Measurements from ENCODE around the gene ABCB1.
"Not testable (repeated sequence)": the region's sequence is repeated elsewhere in the genome, so short reads cannot be mapped to it uniquely, and the experiment has no call there.

Gene ABCB1

DNA sequence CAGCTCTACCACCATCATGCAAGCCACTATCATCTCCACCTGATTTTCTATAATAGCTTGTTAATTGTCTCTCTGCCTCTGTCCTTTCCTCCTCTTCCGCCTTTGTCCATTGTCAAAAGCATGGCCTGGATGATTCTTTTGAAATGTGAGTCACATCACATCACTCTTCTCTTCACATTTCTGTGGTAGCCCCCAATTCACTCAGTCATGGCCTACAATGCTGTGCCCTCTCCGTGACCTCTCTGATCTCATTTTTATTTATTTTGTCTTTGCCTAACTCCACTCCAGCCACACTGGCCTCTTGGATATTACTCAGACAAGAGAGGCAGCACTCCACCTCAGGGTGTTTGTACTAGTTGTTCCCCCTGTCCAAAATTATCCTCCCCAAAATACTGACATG lies 120.3 kb downstream of the ABCB1 start:
- peaks cover 0 to 9% (median 0%) of the 10 kb centered on the region in 5 donors for H3K27me3 ChIP-seq (ENCODE audit: control insufficient read depth in 5 of 5, insufficient read depth in 4 of 5, low read length in 5 of 5)
- no peaks in the 10 kb centered on the region for H3K36me3 ChIP-seq (ENCODE audit: control insufficient read depth in 5 of 5, insufficient read depth in 5 of 5, low read length in 5 of 5)
- no peak overlapping the region for H3K27ac ChIP-seq (ENCODE audit: low read depth, low read length)
- H3K4me1 ChIP-seq (ENCODE audit: control insufficient read depth in 5 of 5, insufficient read depth in 5 of 5, low read length in 5 of 5) = peaks cover 0 to 8% (median 5%) of the 10 kb centered on the region in 5 donors
- H3K4me3 ChIP-seq (ENCODE audit: low read depth in 1 of 5, low read length in 5 of 5) = no peak overlapping the region
- H3K9me3 ChIP-seq (ENCODE audit: control insufficient read depth in 5 of 5, low read length in 5 of 5) = no peaks in the 10 kb centered on the region
- no peak overlapping the region for H3K9ac ChIP-seq (ENCODE audit: low read length in 5 of 5)

DNA sequence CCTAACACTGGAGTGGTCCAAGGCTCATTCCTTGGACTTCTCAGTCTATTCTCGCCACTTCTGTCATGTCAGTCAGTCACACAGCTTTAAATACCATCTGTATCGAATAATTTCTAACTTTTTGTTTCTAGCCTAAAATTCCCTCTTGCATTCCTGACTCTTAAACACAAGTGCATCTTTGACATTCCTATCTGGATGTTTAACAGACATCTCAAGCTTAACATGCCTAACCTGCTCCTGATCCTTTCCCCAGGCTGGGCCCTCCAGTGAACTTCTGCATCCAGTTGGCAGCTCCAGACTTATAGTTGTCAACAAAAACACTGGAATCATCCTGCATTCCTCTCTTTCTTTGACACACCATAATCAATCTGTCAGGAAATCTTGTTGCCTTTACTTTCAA lies 120.7 kb downstream of the ABCB1 start:
- no peaks in the 10 kb centered on the region for H3K36me3 ChIP-seq (ENCODE audit: control insufficient read depth in 5 of 5, insufficient read depth in 5 of 5, low read length in 5 of 5)
- H3K4me3 ChIP-seq (ENCODE audit: low read depth in 1 of 5, low read length in 5 of 5) = no peak overlapping the region
- H3K4me1 ChIP-seq (ENCODE audit: control insufficient read depth in 5 of 5, insufficient read depth in 5 of 5, low read length in 5 of 5) = peaks cover 1 to 12% (median 9%) of the 10 kb centered on the region in 5 donors
- no peak overlapping the region for H3K27ac ChIP-seq (ENCODE audit: low read depth, low read length)
- no peak overlapping the region for H3K9ac ChIP-seq (ENCODE audit: low read length in 5 of 5)
- no peaks in the 10 kb centered on the region for H3K9me3 ChIP-seq (ENCODE audit: control insufficient read depth in 5 of 5, low read length in 5 of 5)
- H3K27me3 ChIP-seq (ENCODE audit: control insufficient read depth in 5 of 5, insufficient read depth in 4 of 5, low read length in 5 of 5) = peaks cover 0 to 9% (median 0%) of the 10 kb centered on the region in 5 donors

DNA sequence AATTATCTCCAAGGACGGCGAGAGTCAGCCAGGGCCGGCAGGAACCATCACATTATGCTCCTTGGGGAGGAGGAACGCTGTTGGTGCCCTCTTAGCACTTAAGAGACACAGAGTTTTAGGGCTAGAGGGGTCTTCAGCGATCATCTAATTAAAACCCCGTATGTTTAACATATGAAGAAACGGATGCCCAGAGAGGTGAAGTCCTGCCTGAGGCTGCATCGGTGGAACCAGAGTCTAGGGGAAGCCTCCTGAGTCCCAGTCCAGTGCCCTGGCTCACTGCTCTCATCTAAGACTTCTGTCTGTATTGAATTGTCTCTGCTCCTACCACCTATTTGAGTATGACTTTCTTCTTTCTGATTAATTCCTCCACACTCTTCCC lies 124.5 kb downstream of the ABCB1 start:
- no peak overlapping the region for H3K27ac ChIP-seq (ENCODE audit: low read depth, low read length)
- peaks cover 1 to 20% (median 17%) of the 10 kb centered on the region in 5 donors for H3K4me1 ChIP-seq (ENCODE audit: control insufficient read depth in 5 of 5, insufficient read depth in 5 of 5, low read length in 5 of 5)
- H3K9ac ChIP-seq (ENCODE audit: low read length in 5 of 5) = no peak overlapping the region
- H3K4me3 ChIP-seq (ENCODE audit: low read depth in 1 of 5, low read length in 5 of 5) = peak overlapping the region; percentile 57 to 65 (median 59)
- H3K36me3 ChIP-seq (ENCODE audit: control insufficient read depth in 5 of 5, insufficient read depth in 5 of 5, low read length in 5 of 5) = no peaks in the 10 kb centered on the region
- no peaks in the 10 kb centered on the region for H3K9me3 ChIP-seq (ENCODE audit: control insufficient read depth in 5 of 5, low read length in 5 of 5)
- peaks cover 0 to 9% (median 0%) of the 10 kb centered on the region in 5 donors for H3K27me3 ChIP-seq (ENCODE audit: control insufficient read depth in 5 of 5, insufficient read depth in 4 of 5, low read length in 5 of 5)

DNA sequence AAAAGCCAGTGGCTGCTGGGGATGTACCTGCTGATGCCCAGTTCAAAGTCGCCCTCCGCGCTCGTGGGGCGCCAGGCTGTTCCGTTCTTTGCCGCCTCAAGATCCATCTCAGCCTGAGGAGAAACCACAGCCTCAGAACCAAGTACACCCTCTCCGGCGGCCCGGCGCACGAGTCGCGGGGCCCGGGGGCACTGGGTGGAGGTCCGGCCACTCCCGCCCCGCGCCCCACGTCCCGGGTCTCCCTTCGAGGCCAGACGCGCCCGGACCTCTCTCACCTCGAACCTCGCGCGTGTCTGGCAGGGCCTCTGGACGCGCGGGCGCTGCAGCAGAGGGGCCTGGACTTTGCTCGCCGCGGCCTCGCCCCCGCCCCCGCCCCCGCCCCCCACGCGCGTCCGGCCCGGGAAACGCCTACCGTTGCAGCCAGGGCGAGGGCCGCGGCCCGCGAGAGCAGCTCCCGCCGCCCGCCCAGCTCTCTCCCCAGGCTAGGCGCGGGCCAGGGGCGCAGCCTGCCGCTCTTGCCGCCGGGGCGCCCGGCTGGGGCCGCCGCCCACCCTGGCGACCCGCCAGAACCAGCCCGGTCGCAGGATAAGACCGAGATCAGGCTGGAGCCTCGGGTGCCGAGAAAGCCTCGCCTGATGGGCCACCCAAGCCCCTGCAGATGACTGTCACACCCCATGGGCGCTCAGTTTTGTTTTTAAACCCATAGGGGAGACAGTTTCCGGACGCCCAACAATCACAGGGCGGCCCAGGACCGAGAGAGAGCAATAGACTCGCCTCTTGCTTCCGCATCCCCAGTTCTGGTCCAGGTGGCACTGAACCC lies 125.1 kb downstream of the ABCB1 start, which contains the start of gene ABCB4:
Gene ABCB4 (minus strand): TSS at position 322 of the 820 bp plus-strand sequence. CDS start 215 bp downstream, at position 107.
- Histone ChIP-seq H3K27me3 (ENCODE audit: control insufficient read depth in 5 of 5, insufficient read depth in 4 of 5, low read length in 5 of 5) (peaks cover 0 to 9% (median 0%) of the 10 kb centered on the region in 5 donors), H3K9me3 (ENCODE audit: control insufficient read depth in 5 of 5, low read length in 5 of 5) (no peaks in the 10 kb centered on the region), H3K4me3 (ENCODE audit: low read depth in 1 of 5, low read length in 5 of 5) (peak within 1 kb of the TSS; percentile 57 to 74 (median 67)), H3K36me3 (ENCODE audit: control insufficient read depth in 5 of 5, insufficient read depth in 5 of 5, low read length in 5 of 5) (no peaks in the 10 kb centered on the region), H3K4me1 (ENCODE audit: control insufficient read depth in 5 of 5, insufficient read depth in 5 of 5, low read length in 5 of 5) (peaks cover 1 to 20% (median 17%) of the 10 kb centered on the region in 5 donors), H3K27ac (ENCODE audit: low read depth, low read length) (peak within 1 kb of the TSS; percentile 34), H3K9ac (ENCODE audit: low read length in 5 of 5) (peak within 1 kb of the TSS; percentile 15 to 64 (median 47))

DNA sequence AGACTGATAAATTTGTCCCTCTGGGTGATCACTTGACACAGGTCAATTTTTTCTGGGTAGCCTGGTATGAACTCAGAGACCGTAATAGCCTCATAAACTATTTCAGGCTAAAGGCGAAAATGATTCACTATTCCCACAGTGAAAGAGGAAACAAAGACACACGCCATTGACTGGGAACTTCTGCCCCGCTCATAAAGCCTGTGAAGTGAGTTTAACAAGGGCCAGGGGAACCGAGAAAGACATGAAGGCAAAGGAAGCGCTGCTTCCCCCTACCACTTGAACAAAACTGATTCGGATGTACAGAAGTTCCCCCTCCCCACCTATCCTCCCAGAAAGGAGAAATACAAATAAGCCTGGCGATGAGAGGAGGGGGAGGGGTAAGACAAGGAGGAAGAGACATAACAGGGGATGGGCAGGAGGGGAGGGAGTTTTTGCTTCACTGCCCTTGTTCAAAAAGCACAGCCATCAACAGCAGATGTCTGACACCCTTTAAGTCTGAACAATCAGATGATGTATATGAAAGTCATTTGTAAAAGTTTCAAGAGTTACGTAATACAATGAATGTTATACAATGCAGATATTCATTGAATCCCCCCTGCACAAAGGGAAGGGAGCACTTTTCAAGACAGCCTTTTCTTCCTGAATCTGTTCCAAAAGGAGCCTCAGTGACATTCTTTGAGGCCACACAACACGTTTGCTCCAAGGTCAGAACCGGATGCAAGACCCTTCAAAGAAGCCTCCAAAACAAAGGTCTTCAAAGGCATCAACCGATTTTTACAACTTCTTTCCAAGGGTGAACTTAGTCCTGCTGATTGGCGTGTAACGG lies 125.9 kb downstream of the ABCB1 start:
- H3K4me3 ChIP-seq (ENCODE audit: low read depth in 1 of 5, low read length in 5 of 5) = peak overlapping the region; percentile 57 to 74 (median 67)
- peak overlapping the region in 4 of 5 donors; percentile 15 to 63 (median 32) for H3K9ac ChIP-seq (ENCODE audit: low read length in 5 of 5)
- H3K27ac ChIP-seq (ENCODE audit: low read depth, low read length) = peak overlapping the region; percentile 34
- peaks cover 0 to 9% (median 0%) of the 10 kb centered on the region in 5 donors for H3K27me3 ChIP-seq (ENCODE audit: control insufficient read depth in 5 of 5, insufficient read depth in 4 of 5, low read length in 5 of 5)
- no peaks in the 10 kb centered on the region for H3K36me3 ChIP-seq (ENCODE audit: control insufficient read depth in 5 of 5, insufficient read depth in 5 of 5, low read length in 5 of 5)
- no peaks in the 10 kb centered on the region for H3K9me3 ChIP-seq (ENCODE audit: control insufficient read depth in 5 of 5, low read length in 5 of 5)
- H3K4me1 ChIP-seq (ENCODE audit: control insufficient read depth in 5 of 5, insufficient read depth in 5 of 5, low read length in 5 of 5) = peaks cover 1 to 20% (median 17%) of the 10 kb centered on the region in 5 donors

DNA sequence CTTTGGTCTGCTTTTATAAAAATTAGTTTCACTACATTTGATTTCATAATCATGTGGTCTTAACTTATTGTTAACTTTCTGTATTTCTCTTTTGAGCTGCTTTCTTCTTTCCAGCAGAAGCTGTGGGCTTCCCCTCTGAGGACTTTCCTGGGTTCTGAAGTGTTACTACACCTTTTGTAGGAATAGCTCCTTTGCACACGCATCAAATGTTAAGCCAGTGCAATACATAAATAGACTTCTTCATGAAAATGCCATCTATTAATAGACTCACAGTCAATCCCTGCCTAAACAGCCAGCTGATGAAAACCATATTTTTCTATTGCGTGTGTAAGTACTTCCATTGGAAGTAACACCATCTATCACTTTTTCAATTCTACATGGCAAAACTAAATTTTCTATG lies 126.7 kb downstream of the ABCB1 start:
- Histone ChIP-seq H3K9me3 (ENCODE audit: control insufficient read depth in 5 of 5, low read length in 5 of 5) (no peaks in the 10 kb centered on the region), H3K27me3 (ENCODE audit: control insufficient read depth in 5 of 5, insufficient read depth in 4 of 5, low read length in 5 of 5) (peaks cover 0 to 9% (median 0%) of the 10 kb centered on the region in 5 donors), H3K4me1 (ENCODE audit: control insufficient read depth in 5 of 5, insufficient read depth in 5 of 5, low read length in 5 of 5) (peaks cover 1 to 20% (median 17%) of the 10 kb centered on the region in 5 donors), H3K4me3 (ENCODE audit: low read depth in 1 of 5, low read length in 5 of 5) (peak overlapping the region in 1 of 5 donors; percentile 67), H3K9ac (ENCODE audit: low read length in 5 of 5) (no peak overlapping the region), H3K36me3 (ENCODE audit: control insufficient read depth in 5 of 5, insufficient read depth in 5 of 5, low read length in 5 of 5) (no peaks in the 10 kb centered on the region), H3K27ac (ENCODE audit: low read depth, low read length) (no peak overlapping the region)

DNA sequence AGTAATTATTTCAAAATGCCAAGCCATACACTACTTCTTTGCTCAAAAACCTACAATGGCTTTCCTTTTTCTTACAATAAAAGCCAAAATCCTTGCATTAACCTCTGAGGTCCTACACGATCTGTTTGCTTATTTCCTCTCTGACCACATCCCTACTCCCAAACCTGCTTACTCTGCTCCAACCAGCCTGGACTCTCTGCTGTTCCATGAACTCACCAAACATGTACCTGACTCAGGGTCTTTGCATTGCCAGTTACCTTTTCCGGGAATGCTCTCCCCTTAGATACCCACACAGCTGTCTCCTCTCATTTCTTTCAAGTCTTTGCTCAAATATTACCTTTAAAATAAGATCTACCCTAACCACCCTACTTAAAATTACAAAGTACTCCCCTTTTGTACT lies 127.5 kb downstream of the ABCB1 start:
- no peak overlapping the region for H3K9ac ChIP-seq (ENCODE audit: low read length in 5 of 5)
- no peaks in the 10 kb centered on the region for H3K9me3 ChIP-seq (ENCODE audit: control insufficient read depth in 5 of 5, low read length in 5 of 5)
- H3K4me3 ChIP-seq (ENCODE audit: low read depth in 1 of 5, low read length in 5 of 5) = no peak overlapping the region
- peaks cover 0 to 9% (median 0%) of the 10 kb centered on the region in 5 donors for H3K27me3 ChIP-seq (ENCODE audit: control insufficient read depth in 5 of 5, insufficient read depth in 4 of 5, low read length in 5 of 5)
- H3K27ac ChIP-seq (ENCODE audit: low read depth, low read length) = no peak overlapping the region
- H3K36me3 ChIP-seq (ENCODE audit: control insufficient read depth in 5 of 5, insufficient read depth in 5 of 5, low read length in 5 of 5) = no peaks in the 10 kb centered on the region
- H3K4me1 ChIP-seq (ENCODE audit: control insufficient read depth in 5 of 5, insufficient read depth in 5 of 5, low read length in 5 of 5) = peaks cover 1 to 20% (median 17%) of the 10 kb centered on the region in 5 donors

DNA sequence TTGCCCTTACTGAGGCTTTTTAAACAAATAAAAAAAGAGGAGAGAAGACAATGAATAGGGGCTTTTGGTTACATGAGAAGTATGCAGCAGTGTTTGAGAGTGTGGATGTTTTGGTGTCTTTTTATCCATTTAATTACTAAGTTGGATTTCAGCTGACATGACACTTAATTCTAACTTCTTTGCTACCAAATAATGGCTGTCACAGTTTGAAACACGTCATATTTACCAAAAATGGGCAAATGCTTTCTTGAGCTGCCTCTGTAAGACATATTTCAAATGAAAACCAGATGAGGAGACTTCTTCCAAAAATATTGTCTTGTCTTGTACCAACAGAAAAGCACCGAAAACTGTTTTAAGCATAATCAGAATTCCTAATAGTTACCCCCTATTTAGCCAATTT lies 129.2 kb downstream of the ABCB1 start:
- Histone ChIP-seq H3K4me1 (ENCODE audit: control insufficient read depth in 5 of 5, insufficient read depth in 5 of 5, low read length in 5 of 5) (peaks cover 1 to 20% (median 17%) of the 10 kb centered on the region in 5 donors), H3K9me3 (ENCODE audit: control insufficient read depth in 5 of 5, low read length in 5 of 5) (no peaks in the 10 kb centered on the region), H3K27ac (ENCODE audit: low read depth, low read length) (no peak overlapping the region), H3K36me3 (ENCODE audit: control insufficient read depth in 5 of 5, insufficient read depth in 5 of 5, low read length in 5 of 5) (no peaks in the 10 kb centered on the region), H3K4me3 (ENCODE audit: low read depth in 1 of 5, low read length in 5 of 5) (no peak overlapping the region), H3K27me3 (ENCODE audit: control insufficient read depth in 5 of 5, insufficient read depth in 4 of 5, low read length in 5 of 5) (peaks cover 0 to 6% (median 0%) of the 10 kb centered on the region in 5 donors), H3K9ac (ENCODE audit: low read length in 5 of 5) (no peak overlapping the region)

DNA sequence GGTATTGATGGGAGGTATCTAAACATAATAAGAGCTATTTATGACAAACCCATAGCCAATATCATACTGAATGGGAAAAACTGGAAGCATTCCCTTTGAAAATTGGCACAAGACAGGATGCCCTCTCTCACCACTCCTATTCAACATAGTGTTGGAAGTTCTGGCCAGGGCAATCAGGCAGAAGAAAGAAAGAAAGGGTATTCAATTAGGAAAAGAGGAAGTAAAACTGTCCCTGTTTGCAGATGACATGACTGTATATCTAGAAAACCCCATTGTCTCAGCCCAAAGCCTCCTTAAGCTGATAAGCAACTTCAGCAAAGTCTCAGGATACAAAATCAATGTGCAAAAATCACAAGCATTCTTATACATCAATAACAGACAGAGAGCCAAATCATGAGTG lies 131.5 kb downstream of the ABCB1 start:
- H3K9ac ChIP-seq (ENCODE audit: low read length in 5 of 5); H3K9me3 ChIP-seq (ENCODE audit: control insufficient read depth in 5 of 5, low read length in 5 of 5): not testable (repeated sequence)

DNA sequence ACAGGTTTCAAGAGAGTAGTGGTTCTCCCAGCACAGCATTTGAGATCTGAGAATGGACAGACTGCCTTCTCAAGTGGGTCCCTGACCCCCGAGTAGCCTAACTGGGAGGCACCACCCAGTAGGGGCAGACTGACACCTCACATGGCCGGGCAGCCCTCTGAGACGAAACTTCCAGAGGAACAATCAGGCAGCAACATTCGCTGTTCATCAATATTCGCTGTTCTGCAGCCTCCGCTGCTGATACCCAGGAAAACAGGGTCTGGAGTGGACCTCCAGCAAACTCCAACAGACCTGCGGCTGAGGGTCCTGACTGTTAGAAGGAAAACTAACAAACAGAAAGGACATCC lies 135.2 kb downstream of the ABCB1 start:
- not testable (repeated sequence) for H3K36me3 ChIP-seq (ENCODE audit: control insufficient read depth in 5 of 5, insufficient read depth in 5 of 5, low read length in 5 of 5); H3K4me1 ChIP-seq (ENCODE audit: control insufficient read depth in 5 of 5, insufficient read depth in 5 of 5, low read length in 5 of 5); H3K9me3 ChIP-seq (ENCODE audit: control insufficient read depth in 5 of 5, low read length in 5 of 5); H3K27ac ChIP-seq (ENCODE audit: low read depth, low read length); H3K4me3 ChIP-seq (ENCODE audit: low read depth in 1 of 5, low read length in 5 of 5); H3K9ac ChIP-seq (ENCODE audit: low read length in 5 of 5); H3K27me3 ChIP-seq (ENCODE audit: control insufficient read depth in 5 of 5, insufficient read depth in 4 of 5, low read length in 5 of 5)

More for the DNA sequence above, 131.5 kb downstream of the ABCB1 start:
- H3K36me3 ChIP-seq (ENCODE audit: control insufficient read depth in 5 of 5, insufficient read depth in 5 of 5, low read length in 5 of 5); H3K27ac ChIP-seq (ENCODE audit: low read depth, low read length); H3K27me3 ChIP-seq (ENCODE audit: control insufficient read depth in 5 of 5, insufficient read depth in 4 of 5, low read length in 5 of 5); H3K4me3 ChIP-seq (ENCODE audit: low read depth in 1 of 5, low read length in 5 of 5); H3K4me1 ChIP-seq (ENCODE audit: control insufficient read depth in 5 of 5, insufficient read depth in 5 of 5, low read length in 5 of 5): not testable (repeated sequence)
